Neural progenitor cell (in vitro differentiated cells): ENCODE data around the gene TELO2.

Source experiments
- EZH2 ChIP-seq: fragments of 200-600 bp; sonication (generic); IDR thresholded peaks from 2 replicates; pipeline ENCODE4 v1.6.1; 2017; ENCODE audit warnings: antibody characterized with exemption, mild to moderate bottlenecking, moderate library complexity
- EZH2phosphoT487 ChIP-seq: fragments of 200-600 bp; sonication (generic); IDR thresholded peaks from 2 replicates; pipeline ENCODE4 v1.6.1; 2017; ENCODE audit warnings: antibody characterized with exemption
- TF ChIP-seq, protein P1 (sequence below): fragments of 200-600 bp; sonication (generic); IDR thresholded peaks from 2 replicates; pipeline ENCODE4 v1.5.1; 2017; ENCODE audit warnings: antibody characterized with exemption, mild to moderate bottlenecking

DNA sequence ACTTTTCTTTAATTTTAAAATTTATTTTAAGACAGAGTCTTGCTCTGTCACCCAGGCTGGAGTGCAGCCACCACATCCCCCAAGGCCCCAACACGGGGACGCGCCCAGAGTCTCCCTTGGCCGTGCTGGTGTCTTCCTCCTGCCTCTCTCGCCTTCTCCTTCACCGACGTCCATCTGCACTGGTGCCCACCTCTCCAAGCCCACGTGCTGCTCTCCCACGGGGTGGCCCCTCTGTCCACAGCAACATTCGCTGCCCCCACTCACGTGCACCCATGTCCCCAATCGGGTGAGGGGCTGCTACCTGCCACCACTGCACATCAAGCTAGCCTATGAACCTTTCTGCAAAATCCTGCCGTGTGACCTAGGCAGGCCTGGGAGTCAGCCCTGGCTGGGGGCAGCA lies 43.4 kb downstream of the TELO2 start:
- TF ChIP-seq, protein P1, sequence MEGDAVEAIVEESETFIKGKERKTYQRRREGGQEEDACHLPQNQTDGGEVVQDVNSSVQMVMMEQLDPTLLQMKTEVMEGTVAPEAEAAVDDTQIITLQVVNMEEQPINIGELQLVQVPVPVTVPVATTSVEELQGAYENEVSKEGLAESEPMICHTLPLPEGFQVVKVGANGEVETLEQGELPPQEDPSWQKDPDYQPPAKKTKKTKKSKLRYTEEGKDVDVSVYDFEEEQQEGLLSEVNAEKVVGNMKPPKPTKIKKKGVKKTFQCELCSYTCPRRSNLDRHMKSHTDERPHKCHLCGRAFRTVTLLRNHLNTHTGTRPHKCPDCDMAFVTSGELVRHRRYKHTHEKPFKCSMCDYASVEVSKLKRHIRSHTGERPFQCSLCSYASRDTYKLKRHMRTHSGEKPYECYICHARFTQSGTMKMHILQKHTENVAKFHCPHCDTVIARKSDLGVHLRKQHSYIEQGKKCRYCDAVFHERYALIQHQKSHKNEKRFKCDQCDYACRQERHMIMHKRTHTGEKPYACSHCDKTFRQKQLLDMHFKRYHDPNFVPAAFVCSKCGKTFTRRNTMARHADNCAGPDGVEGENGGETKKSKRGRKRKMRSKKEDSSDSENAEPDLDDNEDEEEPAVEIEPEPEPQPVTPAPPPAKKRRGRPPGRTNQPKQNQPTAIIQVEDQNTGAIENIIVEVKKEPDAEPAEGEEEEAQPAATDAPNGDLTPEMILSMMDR = no peak
- TF ChIP-seq EZH2 (no peak), EZH2phosphoT487 (no peak)
